Stomach (tissue), 4 donors: ENCODE results near the gene KRT6B.

Experiments used
- POLR2AphosphoS5 ChIP-seq, 3 donors: sonication (generic); formaldehyde crosslinking; IDR thresholded peaks; one replicate each; pipeline ENCODE4 v1.6.1; 2016; ENCODE audit warnings: antibody characterized with exemption in 3 of 3
- TF ChIP-seq, protein P1 (sequence below), 7 experiments: fragments of 450-650 bp in 4 of 7; fragments of 200-600 bp in 3 of 7; sonication (generic) in 3 of 7; IDR thresholded peaks; one replicate each; pipeline ENCODE4 v1.5.1; 2016 to 2019; ENCODE audit warnings: antibody characterized with exemption in 7 of 7, control low read depth in 2 of 7, mild to moderate bottlenecking in 1 of 7

DNA sequence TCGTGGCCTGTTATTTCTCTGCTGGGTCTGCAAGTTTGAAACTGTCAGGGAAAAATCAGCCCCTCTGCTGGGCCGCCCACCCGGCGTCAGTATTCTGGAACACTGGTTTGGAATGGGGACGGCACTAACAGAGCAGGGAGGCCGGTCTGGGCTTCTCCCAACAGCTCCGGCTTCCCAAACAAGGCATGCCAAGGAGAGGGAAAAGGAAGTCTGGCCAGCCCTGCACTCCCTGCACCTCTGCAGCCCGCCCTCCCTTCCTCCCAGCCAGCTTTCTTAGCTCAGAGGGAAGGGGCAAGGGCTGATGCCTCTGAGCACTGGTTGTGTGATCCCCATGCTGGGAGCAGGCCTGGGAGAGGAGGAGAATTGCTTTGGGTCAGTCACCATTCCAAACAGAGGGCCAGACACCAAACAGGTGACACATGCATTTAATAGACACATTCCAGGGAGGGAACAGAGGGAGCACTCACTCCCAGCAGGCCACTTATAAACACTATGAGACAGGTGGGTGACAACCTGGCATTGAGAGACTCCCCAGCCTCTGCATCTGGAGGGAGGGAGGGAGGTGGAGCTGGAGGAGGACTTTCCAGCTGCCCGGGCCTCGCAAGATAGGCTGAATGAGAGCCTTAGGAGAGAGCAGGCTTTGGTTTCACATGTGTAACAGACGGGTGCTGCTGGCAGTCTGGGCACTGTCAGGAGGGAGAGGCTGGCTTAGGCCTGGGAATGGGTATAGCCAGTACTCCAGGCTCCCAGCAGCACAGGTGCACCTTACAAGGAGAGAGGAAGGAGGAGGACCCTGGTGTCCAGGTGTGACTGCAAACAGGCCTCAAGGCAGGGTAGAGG is 28.1 kb downstream of the KRT6B start:
- TF ChIP-seq, protein P1, sequence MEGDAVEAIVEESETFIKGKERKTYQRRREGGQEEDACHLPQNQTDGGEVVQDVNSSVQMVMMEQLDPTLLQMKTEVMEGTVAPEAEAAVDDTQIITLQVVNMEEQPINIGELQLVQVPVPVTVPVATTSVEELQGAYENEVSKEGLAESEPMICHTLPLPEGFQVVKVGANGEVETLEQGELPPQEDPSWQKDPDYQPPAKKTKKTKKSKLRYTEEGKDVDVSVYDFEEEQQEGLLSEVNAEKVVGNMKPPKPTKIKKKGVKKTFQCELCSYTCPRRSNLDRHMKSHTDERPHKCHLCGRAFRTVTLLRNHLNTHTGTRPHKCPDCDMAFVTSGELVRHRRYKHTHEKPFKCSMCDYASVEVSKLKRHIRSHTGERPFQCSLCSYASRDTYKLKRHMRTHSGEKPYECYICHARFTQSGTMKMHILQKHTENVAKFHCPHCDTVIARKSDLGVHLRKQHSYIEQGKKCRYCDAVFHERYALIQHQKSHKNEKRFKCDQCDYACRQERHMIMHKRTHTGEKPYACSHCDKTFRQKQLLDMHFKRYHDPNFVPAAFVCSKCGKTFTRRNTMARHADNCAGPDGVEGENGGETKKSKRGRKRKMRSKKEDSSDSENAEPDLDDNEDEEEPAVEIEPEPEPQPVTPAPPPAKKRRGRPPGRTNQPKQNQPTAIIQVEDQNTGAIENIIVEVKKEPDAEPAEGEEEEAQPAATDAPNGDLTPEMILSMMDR (IDR thresholded peaks at IDR 0.05), result no peak
- no peak for TF ChIP-seq POLR2AphosphoS5 (IDR thresholded peaks at IDR 0.05)
